ENCODE data around the gene EMC10.
"Not testable (repeated sequence)": the region's sequence is repeated elsewhere in the genome, so short reads cannot be mapped to it uniquely, and the experiment has no call there.

The EMC10 gene

DNA sequence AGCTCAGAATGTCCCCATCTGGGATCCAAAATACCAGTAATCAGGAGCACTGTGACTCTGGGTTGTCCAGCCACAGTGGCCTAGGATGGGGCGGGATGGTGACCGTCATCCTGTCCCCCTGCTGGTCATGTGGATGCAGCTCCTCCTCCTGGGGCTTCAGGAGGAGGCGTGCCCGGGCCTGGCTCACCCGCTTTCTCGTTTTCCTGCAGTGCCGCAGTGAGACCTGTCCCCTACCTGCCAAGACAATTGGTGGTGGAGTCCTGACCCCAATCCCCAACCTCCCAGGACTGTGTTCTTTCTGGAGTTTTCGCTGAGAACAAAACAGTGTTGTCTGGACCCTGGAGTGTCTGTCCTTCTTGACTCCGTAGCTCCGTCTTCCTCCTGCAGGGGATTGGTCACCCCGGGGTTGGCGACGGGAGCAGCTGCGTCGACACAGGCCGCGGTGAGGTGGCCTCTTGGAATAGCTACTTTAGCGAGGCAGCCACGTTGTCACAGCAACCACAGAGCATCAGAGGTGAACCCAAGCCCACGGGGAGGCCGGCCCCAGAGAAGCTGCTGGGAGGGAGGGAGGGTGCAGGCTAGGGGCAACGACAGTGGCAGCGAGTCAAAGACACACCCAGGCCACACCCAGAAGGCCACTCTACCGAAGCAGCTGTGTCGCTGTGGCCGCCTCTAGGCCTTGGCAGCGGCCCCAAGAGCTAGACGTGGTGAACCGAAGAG lies 10.2 kb upstream of the EMC10 start:
- Histone ChIP-seq H3K4me3 (no peak overlapping the region), H3K27me3 (no peaks in the 10 kb centered on the region), H3K36me3 (no peaks in the 10 kb centered on the region), H3K4me2 (peak overlapping the region in 3 of 11 experiments; percentile 7 to 17 (median 12); a peak in 2 of 22 replicates), H3K9me3 (replicated peaks in 1 of 11) (no peaks in the 10 kb centered on the region), H3K4me1 (peaks cover 0 to 23% (median 8%) of the 10 kb centered on the region in 10 experiments; a peak in 15 of 20 replicates), H4K20me1 (no peaks in the 10 kb centered on the region), H3K27ac (no peak overlapping the region), H3K9ac (no peak overlapping the region)
- no peak for TF ChIP-seq Cebpa-rat (IDR thresholded peaks at IDR 0.05)

- Histone ChIP-seq H3K4me2 (peak overlapping the region in 3 of 11 experiments; percentile 7 to 17 (median 12); a peak in 2 of 22 replicates), H3K27me3 (no peaks in the 10 kb centered on the region), H3K9ac (no peak overlapping the region), H3K36me3 (no peaks in the 10 kb centered on the region), H3K4me3 (no peak overlapping the region), H4K20me1 (no peaks in the 10 kb centered on the region), H3K4me1 (peaks cover 0 to 18% (median 3%) of the 10 kb centered on the region in 10 experiments; a peak in 12 of 20 replicates), H3K9me3 (replicated peaks in 1 of 11) (no peaks in the 10 kb centered on the region), H3K27ac (no peak overlapping the region)
- no peak for TF ChIP-seq Cebpa-rat (IDR thresholded peaks at IDR 0.05)
Observed at GRCh38 chr19:50466706-50467039, 9.6 kb upstream of the EMC10 start.

DNA sequence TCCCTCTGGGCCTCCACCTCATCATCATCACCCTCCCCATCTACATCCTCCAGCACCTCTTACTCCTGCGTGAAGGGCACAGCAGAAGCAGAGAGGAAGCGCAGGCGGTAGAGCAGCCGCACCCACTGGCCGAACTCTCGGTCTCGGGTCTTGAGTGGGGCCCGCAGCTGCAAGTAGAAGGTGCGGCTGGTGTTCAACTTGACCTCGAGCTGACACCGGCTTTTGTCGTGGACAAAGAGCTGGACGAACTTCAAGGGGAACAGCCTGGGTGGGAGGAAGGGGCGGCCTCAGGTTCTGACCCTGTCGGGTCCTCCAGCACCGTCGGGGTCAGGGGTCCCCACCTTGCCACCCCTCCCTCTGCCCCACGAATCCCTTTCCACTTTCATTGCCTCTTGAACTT lies 8.7 kb upstream of the EMC10 start:
- Histone ChIP-seq H3K9ac (no peak overlapping the region), H3K4me3 (no peak overlapping the region), H3K9me3 (replicated peaks in 1 of 11) (no peaks in the 10 kb centered on the region), H3K27me3 (no peaks in the 10 kb centered on the region), H3K36me3 (no peaks in the 10 kb centered on the region), H3K27ac (no peak overlapping the region), H3K4me1 (peaks cover 0 to 15% (median 0%) of the 10 kb centered on the region in 10 experiments; a peak in 6 of 20 replicates), H4K20me1 (no peaks in the 10 kb centered on the region), H3K4me2 (0 out of 22 replicates have a peak overlapping the region, but pooled peaks of 1 of the 11 experiments have one; percentile 17)
- no peak for TF ChIP-seq Cebpa-rat (IDR thresholded peaks at IDR 0.05)

DNA sequence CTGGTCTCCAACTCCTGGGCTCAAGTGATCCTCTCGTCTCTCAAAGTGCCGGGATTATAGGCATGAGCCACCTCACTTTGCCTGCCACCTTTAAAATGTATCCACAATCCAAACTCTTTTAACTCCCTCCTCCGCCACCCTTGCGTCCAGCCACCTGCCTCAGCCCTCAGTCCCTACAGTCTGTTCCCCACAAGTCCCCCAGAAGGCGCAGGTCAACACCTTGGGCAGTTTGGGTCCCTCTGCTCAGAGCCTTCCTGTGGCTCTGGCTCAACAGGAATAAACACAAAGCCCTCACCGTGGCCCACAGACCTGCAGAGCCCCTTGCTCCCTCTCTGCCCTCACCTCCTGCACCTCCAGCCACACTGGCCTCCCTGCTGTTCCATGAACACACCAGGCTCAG lies 7.5 kb upstream of the EMC10 start:
- H4K20me1 ChIP-seq, result no peaks in the 10 kb centered on the region
- no peak overlapping the region for H3K4me2 ChIP-seq
- H3K9ac ChIP-seq, result no peak overlapping the region
- no peaks in the 10 kb centered on the region for H3K27me3 ChIP-seq
- no peaks in the 10 kb centered on the region for H3K36me3 ChIP-seq
- no peak for TF ChIP-seq Cebpa-rat (IDR thresholded peaks at IDR 0.05)
- H3K9me3 ChIP-seq (replicated peaks in 1 of 11), result no peaks in the 10 kb centered on the region
- H3K27ac ChIP-seq, result no peak overlapping the region
- H3K4me1 ChIP-seq, result peaks cover 0 to 19% (median 0%) of the 10 kb centered on the region in 10 experiments; a peak in 6 of 20 replicates
- H3K4me3 ChIP-seq, result no peak overlapping the region

DNA sequence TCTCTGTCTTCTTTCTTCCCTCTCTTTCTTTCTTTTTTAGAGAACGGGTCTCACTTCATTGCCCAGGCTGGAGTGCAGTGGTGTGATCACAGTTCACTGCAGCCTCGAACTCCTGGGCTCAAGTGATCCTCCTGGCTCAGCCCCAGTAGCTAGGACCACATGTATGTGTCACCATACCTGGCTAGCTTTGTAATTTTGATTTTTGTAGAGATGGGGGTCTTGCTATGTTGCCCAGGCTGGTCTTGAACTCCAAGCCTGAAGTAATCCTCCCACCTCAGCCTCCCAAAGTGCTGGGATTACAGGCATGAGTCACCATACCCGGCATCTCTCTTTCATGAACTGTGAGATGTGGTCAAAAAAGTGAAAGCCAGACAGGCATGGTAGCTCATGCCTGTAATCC lies 3.0 kb upstream of the EMC10 start:
- not testable (repeated sequence) for H3K36me3 ChIP-seq; H3K4me2 ChIP-seq; H3K4me3 ChIP-seq; H4K20me1 ChIP-seq; H3K27ac ChIP-seq; H3K4me1 ChIP-seq; H3K9me3 ChIP-seq (replicated peaks in 1 of 11); H3K9ac ChIP-seq
- H3K27me3 ChIP-seq, result peaks cover 25 to 38% (median 34%) of the 10 kb centered on the region in 11 experiments

DNA sequence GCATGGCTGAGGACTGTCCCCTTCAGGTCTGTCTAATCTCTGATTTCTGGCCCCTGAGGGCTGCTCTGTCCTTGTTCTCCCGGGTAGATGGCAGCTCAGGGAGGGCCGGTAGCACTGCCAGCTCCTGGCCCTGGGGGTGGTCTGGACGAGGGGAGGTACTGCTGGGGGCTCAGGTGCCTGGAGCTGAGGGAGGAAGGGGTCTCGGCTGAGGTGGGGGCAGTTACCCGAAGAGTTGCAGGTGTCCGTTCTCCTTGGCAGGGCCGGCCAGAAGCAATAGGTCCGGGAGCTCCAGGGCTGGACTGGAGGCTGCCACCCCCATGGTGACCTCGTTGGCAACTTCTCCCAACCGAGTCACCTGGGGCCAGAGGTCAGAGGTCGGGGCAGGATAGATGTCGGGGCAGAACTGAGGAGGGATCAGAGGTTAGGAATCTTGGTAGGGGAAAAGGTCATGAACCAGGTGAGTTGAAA lies 1.2 kb upstream of the EMC10 start:
- Histone ChIP-seq H3K36me3 (no peaks in the 10 kb centered on the region), H3K4me1 (peaks cover 0 to 17% (median 10%) of the 10 kb centered on the region in 10 experiments; a peak in 13 of 20 replicates), H3K27ac (no peak overlapping the region), H3K27me3 (peaks cover 25 to 41% (median 36%) of the 10 kb centered on the region in 11 experiments), H3K9me3 (replicated peaks in 1 of 11) (no peaks in the 10 kb centered on the region), H3K9ac (no peak overlapping the region), H4K20me1 (no peaks in the 10 kb centered on the region; a peak in 2 of 22 replicates), H3K4me2 (no peak overlapping the region), H3K4me3 (no peak overlapping the region)
- TF ChIP-seq Cebpa-rat (IDR thresholded peaks at IDR 0.05), result no peak

GRCh38 chr19:50475736-50476223 lies 527 bp upstream of the EMC10 start:
- Histone ChIP-seq H3K4me2 (peak overlapping the region in 1 of 11 experiments; percentile 18; a peak in 1 of 22 replicates), H3K4me3 (no peak overlapping the region), H3K4me1 (peaks cover 0 to 21% (median 12%) of the 10 kb centered on the region in 10 experiments; a peak in 14 of 20 replicates), H3K36me3 (no peaks in the 10 kb centered on the region), H3K27ac (no peak overlapping the region), H3K9me3 (replicated peaks in 1 of 11) (no peaks in the 10 kb centered on the region), H4K20me1 (no peaks in the 10 kb centered on the region; a peak in 2 of 22 replicates), H3K27me3 (peaks cover 25 to 41% (median 36%) of the 10 kb centered on the region in 11 experiments), H3K9ac (no peak overlapping the region)
- no peak for TF ChIP-seq Cebpa-rat (IDR thresholded peaks at IDR 0.05)

GRCh38 chr19:50476907-50477238 lies 566 bp downstream of the EMC10 start:
- H4K20me1 ChIP-seq, result no peaks in the 10 kb centered on the region; a peak in 2 of 22 replicates
- TF ChIP-seq Cebpa-rat (IDR thresholded peaks at IDR 0.05), result no peak
- H3K4me2 ChIP-seq, result peak overlapping the region in 7 of 11 experiments; percentile 16 to 52 (median 29); a peak in 8 of 22 replicates
- no peak overlapping the region for H3K27ac ChIP-seq
- no peaks in the 10 kb centered on the region for H3K9me3 ChIP-seq (replicated peaks in 1 of 11)
- H3K4me1 ChIP-seq, result peaks cover 0 to 32% (median 22%) of the 10 kb centered on the region in 10 experiments; a peak in 15 of 20 replicates
- H3K9ac ChIP-seq, result no peak overlapping the region
- H3K36me3 ChIP-seq, result no peaks in the 10 kb centered on the region
- peaks cover 25 to 41% (median 36%) of the 10 kb centered on the region in 11 experiments for H3K27me3 ChIP-seq
- H3K4me3 ChIP-seq, result peak overlapping the region in 4 of 10 experiments; percentile 14 to 47 (median 20); a peak in 3 of 20 replicates

DNA sequence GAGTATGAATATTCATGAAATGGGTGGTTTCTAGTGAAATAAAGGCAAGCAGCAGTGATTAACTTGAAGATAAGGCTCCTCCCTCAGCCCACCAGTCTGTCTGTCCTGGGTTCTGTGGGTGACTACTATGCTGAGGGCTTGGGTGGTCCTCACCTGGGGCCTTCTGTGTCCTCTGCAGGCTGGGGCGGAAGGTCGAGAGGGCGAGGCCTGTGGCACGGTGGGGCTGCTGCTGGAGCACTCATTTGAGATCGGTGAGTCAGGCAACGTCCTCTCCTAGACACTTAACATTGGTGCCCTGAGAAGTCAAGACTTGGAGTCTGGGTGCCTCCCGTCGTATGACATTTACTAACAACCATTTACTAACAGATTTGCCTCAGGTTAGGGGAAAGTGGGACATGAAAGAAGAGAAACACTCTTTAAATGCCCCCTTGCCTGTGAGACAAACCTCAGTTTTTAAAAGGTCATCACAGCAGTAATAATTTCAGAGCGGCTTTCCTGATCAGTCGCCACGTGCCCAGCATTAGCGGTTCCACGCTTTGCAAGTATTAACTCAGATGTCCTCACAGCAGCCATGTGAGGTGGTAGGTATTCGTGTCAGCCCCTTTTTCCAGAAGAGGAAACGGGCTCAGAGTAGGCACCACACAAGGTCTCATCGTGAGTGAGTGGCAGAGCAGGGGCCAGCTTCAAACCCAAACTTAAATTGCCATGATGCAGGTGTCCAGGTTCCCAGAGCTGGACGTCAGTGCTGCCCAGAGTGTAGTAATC lies 1.6 kb downstream of the EMC10 start:
- H3K9ac ChIP-seq, result no peak overlapping the region
- no peak for TF ChIP-seq Cebpa-rat (IDR thresholded peaks at IDR 0.05)

More for the DNA sequence above, 1.6 kb downstream of the EMC10 start:
- Histone ChIP-seq H3K36me3 (no peaks in the 10 kb centered on the region), H3K27ac (no peak overlapping the region), H3K9me3 (replicated peaks in 1 of 11) (no peaks in the 10 kb centered on the region), H3K4me1 (peaks cover 0 to 32% (median 22%) of the 10 kb centered on the region in 10 experiments; a peak in 15 of 20 replicates), H3K4me3 (no peak overlapping the region), H3K27me3 (peaks cover 25 to 41% (median 36%) of the 10 kb centered on the region in 11 experiments), H3K4me2 (no peak overlapping the region), H4K20me1 (no peaks in the 10 kb centered on the region; a peak in 2 of 22 replicates)
